MM.1S (cell line): ENCODE data around the gene PLSCR3.

Source experiments
- DNase-seq: peaks from one replicate; pipeline ENCODE4 v3.0.0-alpha.2; 2015
- H2AFZ ChIP-seq: fragments of 300-600 bp; sonication (generic); 2 replicates; pipeline ENCODE4 v1.6.0; 2016; ENCODE audit warnings: antibody characterized with exemption, low read length
- H3F3A ChIP-seq: fragments of 300-600 bp; sonication (generic); 2 replicates; pipeline ENCODE4 v1.6.1; 2016; ENCODE audit warnings: mild to moderate bottlenecking, antibody characterized with exemption, low read length, moderate library complexity, mixed read lengths; ENCODE audit not compliant: insufficient read depth
- H3K27ac ChIP-seq: fragments of 300-600 bp; sonication (generic); 2 replicates; pipeline ENCODE4 v1.5.1; 2016; ENCODE audit warnings: mild to moderate bottlenecking, low read length
- H3K27me3 ChIP-seq: fragments of 300-600 bp; sonication (generic); replicated peaks from 2 replicates; pipeline ENCODE4 v1.6.0; 2016; ENCODE audit warnings: low read length; ENCODE audit not compliant: insufficient read depth
- H3K36me3 ChIP-seq: fragments of 300-600 bp; sonication (generic); replicated peaks from 2 replicates; pipeline ENCODE4 v1.6.1; 2016; ENCODE audit warnings: mild to moderate bottlenecking, low read length, mixed read lengths; ENCODE audit not compliant: insufficient read depth
- H3K4me1 ChIP-seq: fragments of 300-600 bp; sonication (generic); 2 replicates; pipeline ENCODE4 v1.6.1; 2016; ENCODE audit warnings: low read length, mixed read lengths
- H3K4me2 ChIP-seq: fragments of 300-600 bp; sonication (generic); 2 replicates; pipeline ENCODE4 v1.6.0; 2016; ENCODE audit warnings: low read depth, low read length
- H3K4me3 ChIP-seq: fragments of 300-600 bp; sonication (generic); 2 replicates; pipeline ENCODE4 v1.5.1; 2016; ENCODE audit warnings: low read length, mixed read lengths
- H3K79me2 ChIP-seq: fragments of 300-600 bp; sonication (generic); 2 replicates; pipeline ENCODE4 v1.6.1; 2016; ENCODE audit warnings: mixed run types, low read length, mixed read lengths
- H3K9ac ChIP-seq: fragments of 300-600 bp; sonication (generic); 2 replicates; pipeline ENCODE4 v1.6.1; 2016; ENCODE audit warnings: low read length, mixed read lengths
- H3K9me2 ChIP-seq: fragments of 300-600 bp; sonication (generic); replicated peaks from 2 replicates; pipeline ENCODE4 v1.6.1; 2016; ENCODE audit warnings: mild to moderate bottlenecking, low read length, mixed read lengths; ENCODE audit not compliant: insufficient read depth
- H3K9me3 ChIP-seq: fragments of 300-600 bp; sonication (generic); replicated peaks from 2 replicates; pipeline ENCODE4 v1.6.1; 2016; ENCODE audit warnings: mild to moderate bottlenecking, low read length, mixed read lengths; ENCODE audit not compliant: insufficient read depth
- H4K20me1 ChIP-seq: fragments of 300-600 bp; sonication (generic); 2 replicates; pipeline ENCODE4 v1.6.1; 2016; ENCODE audit warnings: mild to moderate bottlenecking, low read length, moderate library complexity, mixed read lengths; ENCODE audit not compliant: insufficient read depth
- CTCF ChIP-seq: fragments of 300-600 bp; sonication (generic); IDR thresholded peaks from 2 replicates; pipeline ENCODE4 v1.5.1; 2016; ENCODE audit warnings: antibody characterized with exemption, low read length, mixed read lengths
- EZH2 ChIP-seq: fragments of 300-600 bp; sonication (generic); optimal IDR thresholded peaks from 2 replicates; pipeline ENCODE3; 2017; ENCODE audit warnings: low read depth, mild to moderate bottlenecking, antibody characterized with exemption, low read length, mixed read lengths
- EZH2phosphoT487 ChIP-seq: fragments of 300-600 bp; sonication (generic); IDR thresholded peaks from 2 replicates; pipeline ENCODE4 v1.6.1; 2018; ENCODE audit warnings: antibody characterized with exemption, low read length

Gene PLSCR3

GRCh38 chr17:7361906-7362305, 32.4 kb downstream of the PLSCR3 start:
- Histone ChIP-seq H3K9ac (no peak overlapping the region), H3K4me1 (no peaks in the 10 kb centered on the region), H3K27me3 (peaks cover 16% of the 10 kb centered on the region; the same call in 1 of the 2 replicates), H3K4me3 (no peak overlapping the region), H3K9me2 (no peaks in the 10 kb centered on the region), H3K36me3 (no peaks in the 10 kb centered on the region), H3K79me2 (no peaks in the 10 kb centered on the region), H3K9me3 (no peaks in the 10 kb centered on the region), H2AFZ (no peak overlapping the region), H3K27ac (no peak overlapping the region), H3F3A (no peaks in the 10 kb centered on the region), H4K20me1 (no peaks in the 10 kb centered on the region), H3K4me2 (no peak overlapping the region)
- DNase-seq, result no peak
- no peak for TF ChIP-seq EZH2phosphoT487
- TF ChIP-seq EZH2, result no peak
- no peak for TF ChIP-seq CTCF

- no peak overlapping the region for H3K27ac ChIP-seq
- no peaks in the 10 kb centered on the region for H3K79me2 ChIP-seq
- TF ChIP-seq EZH2 (no peak), EZH2phosphoT487 (no peak), CTCF (no peak)
- H3K9me3 ChIP-seq, result no peaks in the 10 kb centered on the region
- DNase-seq, result no peak
- no peaks in the 10 kb centered on the region for H3F3A ChIP-seq
- no peaks in the 10 kb centered on the region for H3K4me1 ChIP-seq
- no peaks in the 10 kb centered on the region for H3K9me2 ChIP-seq
- no peak overlapping the region for H3K4me3 ChIP-seq
- no peaks in the 10 kb centered on the region for H3K36me3 ChIP-seq
- peaks cover 14% of the 10 kb centered on the region; the same call in 1 of the 2 replicates for H3K27me3 ChIP-seq
- H3K9ac ChIP-seq, result no peak overlapping the region
- no peak overlapping the region for H3K4me2 ChIP-seq
- no peaks in the 10 kb centered on the region for H4K20me1 ChIP-seq
- H2AFZ ChIP-seq, result no peak overlapping the region
Measured at GRCh38 chr17:7357381-7357780, 36.9 kb downstream of the PLSCR3 start.

- Histone ChIP-seq H3F3A (no peaks in the 10 kb centered on the region), H3K27me3 (peaks cover 8% of the 10 kb centered on the region; the same call in 1 of the 2 replicates), H4K20me1 (no peaks in the 10 kb centered on the region), H3K4me3 (no peak overlapping the region), H2AFZ (no peak overlapping the region), H3K4me2 (no peak overlapping the region), H3K9me3 (no peaks in the 10 kb centered on the region), H3K9me2 (no peaks in the 10 kb centered on the region), H3K36me3 (no peaks in the 10 kb centered on the region), H3K27ac (no peak overlapping the region), H3K4me1 (no peaks in the 10 kb centered on the region), H3K79me2 (no peaks in the 10 kb centered on the region), H3K9ac (no peak overlapping the region)
- TF ChIP-seq EZH2phosphoT487 (no peak), EZH2 (no peak), CTCF (no peak)
- no peak for DNase-seq
Measured at GRCh38 chr17:7356756-7357155, 37.6 kb downstream of the PLSCR3 start.
